ENCODE data around the gene RAB26.
"Not testable (repeated sequence)": the region's sequence is repeated elsewhere in the genome, so short reads cannot be mapped to it uniquely, and the experiment has no call there.

GRCh38 chr16:2117341-2117740 is 31.1 kb upstream of the RAB26 start:
- TF ChIP-seq CTCF (conservative IDR thresholded peaks at IDR 0.05; ENCODE audit: low read depth in 2 of 2); EZH2 (IDR thresholded peaks at IDR 0.05; ENCODE audit: low read depth, unreplicated experiment); POLR2AphosphoS5 (IDR thresholded peaks at IDR 0.05; ENCODE audit: low read depth): not testable (repeated sequence)

Data from GM23338 (cell line).